ENCODE data around the gene ATG16L1.

ATG16L1 gene

DNA sequence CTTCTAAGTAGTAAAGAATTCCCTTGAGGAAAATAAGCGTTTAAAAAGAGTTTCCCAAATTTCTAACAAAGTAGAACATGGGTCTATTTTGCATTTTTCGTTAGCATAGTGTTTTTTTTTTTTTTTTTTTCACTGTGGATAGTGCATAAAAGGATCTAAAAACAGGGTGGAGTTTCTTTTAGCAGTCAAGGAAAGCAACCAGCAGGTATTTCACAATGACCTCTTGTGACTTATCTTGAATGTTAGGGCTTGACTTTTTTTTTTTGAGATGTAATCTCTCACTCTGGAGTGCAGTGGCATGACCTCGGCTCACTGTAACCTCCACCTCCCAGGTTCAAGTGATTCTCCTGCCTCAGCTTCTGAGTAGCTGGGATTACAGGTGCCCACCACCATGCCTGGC is 88.0 kb downstream of the ATG16L1 start:
- no peaks in the 10 kb centered on the region for H3K79me2 ChIP-seq (ENCODE audit: low read length)
- no peaks in the 10 kb centered on the region for H3F3A ChIP-seq (ENCODE audit: insufficient read depth, low read length)
- DNase-seq, result no peak
- TF ChIP-seq EZH2 (optimal IDR thresholded peaks at IDR 0.05; ENCODE audit: low read depth, low read length), result no peak
- no peak for TF ChIP-seq EZH2phosphoT487 (IDR thresholded peaks at IDR 0.05; ENCODE audit: low read length)
- TF ChIP-seq CTCF (IDR thresholded peaks at IDR 0.05; ENCODE audit: low read length), result no peak
- no peak overlapping the region for H3K4me2 ChIP-seq (ENCODE audit: low read depth, low read length)
- H3K36me3 ChIP-seq (replicated peaks; ENCODE audit: insufficient read depth, low read length), result no peaks in the 10 kb centered on the region
- no peak overlapping the region for H3K4me3 ChIP-seq (ENCODE audit: low read length)
- H3K9ac ChIP-seq (ENCODE audit: low read length), result no peak overlapping the region
- no peak overlapping the region for H3K27ac ChIP-seq (ENCODE audit: low read length)
- no peaks in the 10 kb centered on the region for H3K9me2 ChIP-seq (replicated peaks; ENCODE audit: insufficient read depth, low read length)
- no peaks in the 10 kb centered on the region for H3K9me3 ChIP-seq (replicated peaks; ENCODE audit: insufficient read depth, low read length)
- H2AFZ ChIP-seq (ENCODE audit: low read length), result no peak overlapping the region
- H4K20me1 ChIP-seq (ENCODE audit: insufficient read depth, low read length), result no peaks in the 10 kb centered on the region
- H3K4me1 ChIP-seq (ENCODE audit: low read length), result no peaks in the 10 kb centered on the region
- H3K27me3 ChIP-seq (replicated peaks; ENCODE audit: insufficient read depth, low read length), result no peaks in the 10 kb centered on the region

DNA sequence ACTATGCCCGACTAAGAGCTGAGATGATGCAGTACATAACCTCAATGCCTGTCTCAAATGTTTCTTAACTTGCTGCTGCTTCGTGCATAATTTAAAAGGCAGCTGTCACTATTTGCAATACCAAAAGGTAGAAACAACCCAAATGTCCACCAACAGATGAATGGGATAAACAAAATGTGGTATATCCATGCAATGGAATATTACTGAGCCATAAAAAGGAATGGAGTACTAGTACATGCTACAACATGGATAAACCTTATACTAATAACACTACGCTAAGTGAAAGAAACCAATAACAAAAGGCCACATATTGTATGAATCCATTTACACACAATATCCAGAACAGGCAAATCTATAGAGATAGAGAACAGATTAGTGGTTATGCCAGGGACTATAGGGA is 89.8 kb downstream of the ATG16L1 start:
- no peak for DNase-seq
- Histone ChIP-seq H3K27me3 (replicated peaks; ENCODE audit: insufficient read depth, low read length) (no peaks in the 10 kb centered on the region), H3K36me3 (replicated peaks; ENCODE audit: insufficient read depth, low read length) (no peaks in the 10 kb centered on the region), H3K9me2 (replicated peaks; ENCODE audit: insufficient read depth, low read length) (no peaks in the 10 kb centered on the region), H3K4me3 (ENCODE audit: low read length) (no peak overlapping the region), H3K4me1 (ENCODE audit: low read length) (no peaks in the 10 kb centered on the region), H3K9ac (ENCODE audit: low read length) (no peak overlapping the region), H3K27ac (ENCODE audit: low read length) (no peak overlapping the region), H3K9me3 (replicated peaks; ENCODE audit: insufficient read depth, low read length) (no peaks in the 10 kb centered on the region), H3K79me2 (ENCODE audit: low read length) (no peaks in the 10 kb centered on the region), H2AFZ (ENCODE audit: low read length) (no peak overlapping the region), H3K4me2 (ENCODE audit: low read depth, low read length) (no peak overlapping the region), H3F3A (ENCODE audit: insufficient read depth, low read length) (no peaks in the 10 kb centered on the region), H4K20me1 (ENCODE audit: insufficient read depth, low read length) (no peaks in the 10 kb centered on the region)
- no peak for TF ChIP-seq EZH2 (optimal IDR thresholded peaks at IDR 0.05; ENCODE audit: low read depth, low read length)
- TF ChIP-seq EZH2phosphoT487 (IDR thresholded peaks at IDR 0.05; ENCODE audit: low read length), result no peak
- TF ChIP-seq CTCF (IDR thresholded peaks at IDR 0.05; ENCODE audit: low read length), result no peak

DNA sequence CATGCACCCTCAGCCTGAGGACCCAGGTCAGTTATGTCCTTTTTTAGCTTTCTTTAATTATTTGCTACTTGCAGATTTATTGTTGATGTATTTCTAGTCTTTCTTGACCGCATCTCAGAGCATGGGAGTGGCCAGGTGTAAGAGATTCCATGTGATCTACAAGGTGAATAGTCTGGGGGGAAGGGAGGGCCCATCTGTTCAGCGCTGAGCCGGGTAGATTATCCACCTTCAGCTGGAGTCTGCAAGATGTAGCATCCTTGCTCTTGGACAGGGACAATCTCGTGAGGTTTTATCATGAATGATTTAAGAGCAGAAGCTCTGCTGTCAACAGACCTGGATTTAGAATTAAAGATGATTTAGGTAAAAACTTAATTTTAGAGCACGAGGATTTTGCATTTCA is 90.8 kb downstream of the ATG16L1 start:
- Histone ChIP-seq H3K9me2 (replicated peaks; ENCODE audit: insufficient read depth, low read length) (no peaks in the 10 kb centered on the region), H3F3A (ENCODE audit: insufficient read depth, low read length) (no peaks in the 10 kb centered on the region), H3K4me2 (ENCODE audit: low read depth, low read length) (no peak overlapping the region), H3K36me3 (replicated peaks; ENCODE audit: insufficient read depth, low read length) (no peaks in the 10 kb centered on the region), H4K20me1 (ENCODE audit: insufficient read depth, low read length) (no peaks in the 10 kb centered on the region), H3K27me3 (replicated peaks; ENCODE audit: insufficient read depth, low read length) (no peaks in the 10 kb centered on the region), H3K4me1 (ENCODE audit: low read length) (no peaks in the 10 kb centered on the region), H3K79me2 (ENCODE audit: low read length) (no peaks in the 10 kb centered on the region), H3K27ac (ENCODE audit: low read length) (no peak overlapping the region), H3K4me3 (ENCODE audit: low read length) (no peak overlapping the region), H2AFZ (ENCODE audit: low read length) (no peak overlapping the region), H3K9me3 (replicated peaks; ENCODE audit: insufficient read depth, low read length) (no peaks in the 10 kb centered on the region), H3K9ac (ENCODE audit: low read length) (no peak overlapping the region)
- TF ChIP-seq CTCF (IDR thresholded peaks at IDR 0.05; ENCODE audit: low read length) (no peak), EZH2 (optimal IDR thresholded peaks at IDR 0.05; ENCODE audit: low read depth, low read length) (no peak), EZH2phosphoT487 (IDR thresholded peaks at IDR 0.05; ENCODE audit: low read length) (no peak)
- no peak for DNase-seq

Data from MM.1S (cell line).